Activated CD4-positive, alpha-beta T cell treated with anti-CD3 and anti-CD28 coated beads, Interleukin-2, amount 50 U/mL, for 4 hours (primary cell): ENCODE measurements around the gene AP2M1.
A peak's percentile ranks its signal among the peaks of the same experiment; 100 is the strongest.

Experiments used
- DNase-seq, 2 experiments: peaks; one replicate each; pipeline ENCODE4 v3.0.0-alpha.2; 2020

Gene AP2M1

DNA sequence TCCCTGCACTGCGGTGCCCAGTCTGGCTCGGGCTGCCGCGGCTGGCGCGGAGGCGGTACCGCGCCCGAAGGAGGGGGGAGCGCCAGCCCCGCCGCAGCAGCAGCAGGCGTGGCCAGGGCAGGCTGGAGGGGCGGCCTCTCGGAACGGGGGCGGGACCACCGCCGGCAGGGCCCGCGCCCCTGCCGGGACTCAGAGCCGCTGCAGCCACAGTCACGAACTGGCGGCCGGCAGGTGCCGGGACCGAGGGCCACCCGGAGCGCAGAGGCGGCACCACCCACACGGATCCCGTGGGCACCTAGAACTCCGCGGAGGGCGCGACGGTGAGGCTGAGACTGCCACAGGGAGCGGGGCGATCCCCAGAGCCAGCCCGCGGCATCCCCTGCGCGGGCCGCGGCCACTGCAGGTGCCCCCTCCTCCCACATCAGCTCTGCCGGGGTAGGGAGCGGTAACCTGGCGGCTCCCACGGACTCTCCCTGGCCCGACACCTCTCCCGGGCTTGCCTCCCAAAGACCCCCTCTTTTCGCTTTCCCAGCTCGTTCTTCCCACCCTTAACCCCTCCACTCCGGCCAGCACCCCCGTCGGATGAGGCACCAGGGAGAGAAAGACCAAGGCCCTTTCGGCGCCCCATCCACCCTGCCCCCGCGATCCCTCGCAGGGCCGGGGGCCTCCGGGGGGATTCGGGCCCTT, 54.9 kb downstream of the AP2M1 start, which contains the start of gene VWA5B2:
TSS of gene VWA5B2 (plus strand) at position 192 of the 687 bp plus-strand sequence. CDS start 944 bp downstream, outside the sequence.
- DNase-seq, result peak; percentile 55 to 56

DNA sequence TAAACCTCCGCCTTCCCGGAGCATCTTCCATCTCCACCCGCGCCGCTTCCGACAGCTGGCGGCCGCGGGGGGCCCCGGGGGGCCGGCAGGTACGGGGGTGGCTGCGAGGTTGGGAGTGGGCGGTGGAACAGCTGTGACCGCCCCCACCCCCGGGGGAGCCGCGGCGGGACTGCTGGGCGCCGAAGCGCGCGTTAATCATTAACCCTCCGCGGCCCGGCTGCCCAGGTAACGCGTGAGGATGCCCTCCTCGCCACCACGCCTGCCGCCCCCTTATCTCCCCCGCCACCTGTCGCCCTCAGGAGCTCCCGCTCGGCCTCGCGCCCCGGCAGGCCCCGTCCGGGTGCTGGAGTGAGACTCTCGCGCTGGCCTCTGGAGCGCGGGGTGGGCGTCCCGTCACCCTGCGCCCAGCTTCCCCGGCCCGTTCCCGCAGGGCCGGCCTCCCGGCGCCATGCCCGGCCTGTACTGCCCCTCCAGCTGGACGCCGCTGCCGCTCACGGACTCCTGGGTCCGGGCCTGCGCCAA, 55.5 kb downstream of the AP2M1 start:
- no peak for DNase-seq

DNA sequence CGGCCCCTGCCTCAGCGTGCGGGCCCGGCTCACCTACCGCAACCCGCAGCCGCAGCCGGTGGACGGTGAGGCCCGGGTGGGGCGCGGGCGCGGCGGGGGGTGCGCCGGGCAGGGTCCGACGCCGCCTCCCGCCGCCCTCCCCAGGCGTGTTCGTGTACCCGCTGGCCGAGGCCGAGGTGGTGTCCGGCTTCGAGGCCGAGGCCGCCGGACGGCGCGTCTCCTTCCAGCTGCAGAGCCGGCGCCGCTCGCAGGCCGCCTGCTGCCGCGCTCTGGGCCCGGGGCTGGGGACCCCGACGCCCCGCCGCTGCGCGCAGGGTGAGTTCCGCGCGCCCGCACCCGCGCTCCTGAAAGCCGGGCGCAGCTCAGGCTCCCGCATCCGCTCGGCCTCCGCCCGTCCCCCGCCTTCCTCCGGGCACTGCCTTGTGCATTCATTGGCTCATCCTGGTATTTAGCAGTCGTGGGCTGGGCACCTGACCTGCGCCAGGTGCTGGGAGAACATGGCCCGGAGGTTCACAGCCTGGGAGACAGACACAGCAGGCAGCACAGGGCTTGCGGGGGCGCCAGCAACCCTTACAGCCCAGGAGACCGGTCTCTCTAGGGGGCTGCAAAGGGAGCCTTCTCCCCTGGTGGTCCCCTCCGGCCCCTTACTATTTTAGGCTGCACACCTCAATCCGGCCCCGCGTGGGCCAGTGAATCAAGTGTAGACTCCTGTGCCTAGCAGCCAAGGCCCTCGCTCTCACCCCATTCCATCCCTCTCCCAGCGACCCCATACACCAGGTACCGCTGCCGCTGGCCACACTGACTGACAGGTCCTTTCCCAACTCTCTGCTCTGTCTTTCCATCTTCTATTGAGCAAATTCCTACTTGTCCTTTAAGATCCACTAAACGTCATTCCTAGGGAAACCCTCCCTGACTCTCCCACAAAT, 56.2 kb downstream of the AP2M1 start:
- no peak for DNase-seq

DNA sequence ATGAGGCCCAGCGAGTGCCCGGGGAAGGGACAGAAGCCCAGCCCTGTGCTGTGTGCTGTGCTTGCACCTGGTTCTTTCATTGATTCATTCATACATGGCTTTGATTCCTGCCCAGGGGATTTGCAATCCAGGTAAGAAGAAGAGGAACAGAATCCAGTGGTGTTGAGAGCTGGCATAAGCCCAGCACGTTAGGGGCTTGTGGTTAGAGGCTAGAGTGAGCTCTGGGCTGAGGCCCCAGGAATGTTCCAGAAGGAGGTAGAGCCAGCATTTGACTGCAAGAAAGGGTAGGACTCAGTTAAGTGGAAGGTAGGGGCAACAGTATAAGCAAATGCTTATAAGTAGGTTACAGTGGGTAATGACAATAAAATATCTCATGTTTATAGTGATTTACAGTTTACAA, 57.0 kb downstream of the AP2M1 start:
- no peak for DNase-seq

DNA sequence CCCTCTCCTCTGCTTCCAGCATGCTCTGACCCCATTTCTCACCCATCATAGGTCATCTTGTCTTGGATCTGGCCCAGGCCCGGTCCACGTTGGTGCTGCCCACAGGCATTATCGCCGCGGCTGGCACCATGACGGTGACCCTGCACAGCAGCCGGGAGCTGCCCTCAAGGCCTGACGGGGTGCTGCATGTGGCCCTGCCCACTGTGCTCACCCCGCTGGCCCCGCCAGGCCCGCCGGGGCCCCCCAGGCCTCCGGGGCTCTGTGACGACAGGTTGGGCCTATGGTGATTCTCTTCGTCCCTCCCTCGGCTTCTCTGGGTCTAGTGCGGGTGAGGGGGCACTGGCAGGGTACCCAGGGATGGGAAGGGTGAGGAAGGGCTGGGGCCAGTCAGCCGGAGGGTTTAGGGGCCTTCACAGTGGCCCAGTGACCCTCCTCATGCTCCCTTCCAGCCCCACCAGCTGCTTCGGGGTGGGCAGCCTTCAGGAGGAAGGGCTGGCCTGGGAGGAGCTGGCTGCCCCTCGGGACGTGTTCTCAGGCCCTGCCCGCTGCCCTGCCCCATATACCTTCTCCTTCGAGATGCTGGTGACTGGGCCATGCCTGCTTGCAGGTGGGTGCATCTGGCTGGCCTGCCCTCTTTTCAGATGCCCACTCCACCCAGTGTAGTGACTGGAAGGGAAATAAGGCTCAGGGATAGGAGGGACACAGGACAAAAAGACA, 58.6 kb downstream of the AP2M1 start:
- no peak for DNase-seq
